Vagina (tissue), 2 donors: ENCODE data around the gene SESTD1. TPM values are rescaled to one million over a fixed set of nuclear protein-coding genes. Genes with fewer than 3 reads are reported as not detected.
"Not testable (repeated sequence)": the region's sequence is repeated elsewhere in the genome, so short reads cannot be mapped to it uniquely, and the experiment has no call there.

ENCODE experiments used
- DNase-seq, 2 donors: peaks; one replicate each; pipeline ENCODE4 v3.0.0-alpha.2; 2017; ENCODE audit errors: extremely low spot score in 2 of 2
- H3K27ac ChIP-seq: fragments of 200-600 bp; sonication (generic); one replicate; pipeline ENCODE4 v1.5.1; 2019
- H3K27me3 ChIP-seq: fragments of 200-600 bp; sonication (generic); one replicate; pipeline ENCODE4 v1.5.1; 2019
- H3K36me3 ChIP-seq, 2 donors: fragments of 200-600 bp; sonication (generic); one replicate each; pipeline ENCODE4 v1.5.1; 2017 to 2019
- H3K4me1 ChIP-seq: fragments of 200-600 bp; sonication (generic); one replicate; pipeline ENCODE4 v1.5.1; 2019
- H3K4me3 ChIP-seq, 2 donors: fragments of 200-600 bp; sonication (generic); 1 replicate in 1 of 2; 2 replicates in 1 of 2; pipeline ENCODE4 v1.5.1; 2016 to 2019
- H3K9me3 ChIP-seq: fragments of 200-600 bp; sonication (generic); one replicate; pipeline ENCODE4 v1.5.1; 2019
- POLR2A ChIP-seq, 2 donors: fragments of 450-650 bp; IDR thresholded peaks; one replicate each; pipeline ENCODE4 v1.6.1; 2017; ENCODE audit warnings: antibody characterized with exemption in 2 of 2, mild to moderate bottlenecking in 2 of 2, moderate library complexity in 2 of 2
- POLR2AphosphoS5 ChIP-seq, 2 donors: sonication (generic); formaldehyde crosslinking; IDR thresholded peaks; one replicate each; pipeline ENCODE4 v1.9.0; 2017; ENCODE audit warnings: antibody characterized with exemption in 2 of 2, mild to moderate bottlenecking in 2 of 2, low read depth in 1 of 2; ENCODE audit not compliant: insufficient read depth in 1 of 2
- intact Hi-C: fragments of 100-400 bp; cut with DNase I; formaldehyde crosslinking; loops from one replicate; pipeline ENCODE4 v1.15.1; 2023
- total RNA-seq: library from RNA; depleted of rRNA; stranded (reverse); fragments of >200 nt; gene quantifications from one replicate; pipeline ENCODE4 v1.2.3, GENCODE V29; 2016
- TF ChIP-seq, protein P1 (sequence below), 3 experiments: fragments of 450-650 bp in 2 of 3; fragments of 200-600 bp in 1 of 3; sonication (generic) in 1 of 3; IDR thresholded peaks; one replicate each; pipeline ENCODE4 v1.5.1; 2017 to 2019; ENCODE audit warnings: antibody characterized with exemption in 3 of 3, mild to moderate bottlenecking in 2 of 3, moderate library complexity in 2 of 3

Gene SESTD1
- total RNA-seq, 1 donor from 2014 or later, result 23.3 TPM

DNA sequence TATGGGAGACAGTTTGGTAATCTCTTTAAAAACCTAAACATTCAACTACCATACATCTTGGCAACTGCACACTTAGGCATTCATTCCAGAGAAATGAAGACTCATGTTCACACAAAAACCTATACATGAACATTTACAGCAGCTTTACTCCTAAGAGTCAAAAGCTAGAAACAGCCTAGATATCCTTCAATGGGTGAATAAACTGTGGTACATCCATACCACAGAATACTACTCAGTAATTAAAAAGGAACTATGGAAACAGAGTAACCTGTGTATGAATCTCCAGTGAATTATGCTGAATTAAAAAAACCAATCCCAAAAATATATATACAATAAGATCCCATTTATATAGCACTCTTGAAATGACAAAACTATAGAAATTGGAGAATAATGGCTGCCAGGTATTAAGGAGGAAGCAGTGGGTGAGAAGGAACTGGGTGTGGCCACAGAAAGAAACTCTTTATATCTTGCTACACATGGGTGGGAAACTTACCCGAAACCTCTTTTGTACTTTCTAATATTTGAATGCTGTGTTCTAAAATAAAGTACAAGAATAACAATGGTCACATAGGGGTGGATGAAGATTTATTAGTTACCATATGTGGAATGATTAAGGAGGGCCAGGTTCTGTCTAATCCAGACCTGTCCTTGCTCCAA lies 13.7 kb downstream of the SESTD1 start:
- TF ChIP-seq, protein P1, sequence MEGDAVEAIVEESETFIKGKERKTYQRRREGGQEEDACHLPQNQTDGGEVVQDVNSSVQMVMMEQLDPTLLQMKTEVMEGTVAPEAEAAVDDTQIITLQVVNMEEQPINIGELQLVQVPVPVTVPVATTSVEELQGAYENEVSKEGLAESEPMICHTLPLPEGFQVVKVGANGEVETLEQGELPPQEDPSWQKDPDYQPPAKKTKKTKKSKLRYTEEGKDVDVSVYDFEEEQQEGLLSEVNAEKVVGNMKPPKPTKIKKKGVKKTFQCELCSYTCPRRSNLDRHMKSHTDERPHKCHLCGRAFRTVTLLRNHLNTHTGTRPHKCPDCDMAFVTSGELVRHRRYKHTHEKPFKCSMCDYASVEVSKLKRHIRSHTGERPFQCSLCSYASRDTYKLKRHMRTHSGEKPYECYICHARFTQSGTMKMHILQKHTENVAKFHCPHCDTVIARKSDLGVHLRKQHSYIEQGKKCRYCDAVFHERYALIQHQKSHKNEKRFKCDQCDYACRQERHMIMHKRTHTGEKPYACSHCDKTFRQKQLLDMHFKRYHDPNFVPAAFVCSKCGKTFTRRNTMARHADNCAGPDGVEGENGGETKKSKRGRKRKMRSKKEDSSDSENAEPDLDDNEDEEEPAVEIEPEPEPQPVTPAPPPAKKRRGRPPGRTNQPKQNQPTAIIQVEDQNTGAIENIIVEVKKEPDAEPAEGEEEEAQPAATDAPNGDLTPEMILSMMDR (IDR thresholded peaks at IDR 0.05), result no peak
- no peak for TF ChIP-seq POLR2AphosphoS5 (IDR thresholded peaks at IDR 0.05; ENCODE audit: insufficient read depth in 1 of 2, low read depth in 1 of 2)
- TF ChIP-seq POLR2A (IDR thresholded peaks at IDR 0.05), result no peak
- DNase-seq, result no peak
- intact Hi-C loops, result no loop called here
- no peak overlapping the region for H3K4me3 ChIP-seq
- H3K36me3 ChIP-seq, result no peaks in the 10 kb centered on the region
- H3K27me3 ChIP-seq, result no peaks in the 10 kb centered on the region
- peaks cover 13% of the 10 kb centered on the region for H3K4me1 ChIP-seq
- no peaks in the 10 kb centered on the region for H3K9me3 ChIP-seq
- H3K27ac ChIP-seq, result no peak overlapping the region

DNA sequence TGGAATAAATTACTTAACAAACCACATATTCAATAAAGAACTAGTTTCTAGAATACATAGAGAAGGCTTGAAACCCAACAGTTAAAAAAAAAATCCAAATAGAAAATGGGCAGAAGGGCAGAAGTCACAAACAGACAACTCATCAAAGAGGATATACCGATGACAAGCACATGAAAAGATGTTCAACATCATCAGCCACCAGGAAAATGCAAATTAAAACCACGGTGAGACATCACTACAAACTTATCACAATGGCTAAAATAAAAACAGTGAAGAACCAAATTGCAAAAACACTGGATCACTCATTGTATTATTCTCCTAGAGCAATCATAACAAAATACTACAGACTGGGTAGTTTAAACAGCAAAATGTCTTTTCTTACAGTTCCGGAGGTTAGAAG lies 14.5 kb downstream of the SESTD1 start:
- Histone ChIP-seq H3K4me1 (peaks cover 13% of the 10 kb centered on the region), H3K9me3 (no peaks in the 10 kb centered on the region), H3K27me3 (no peaks in the 10 kb centered on the region), H3K27ac (no peak overlapping the region), H3K4me3 (no peak overlapping the region), H3K36me3 (no peaks in the 10 kb centered on the region)
- no peak for DNase-seq
- TF ChIP-seq POLR2A (IDR thresholded peaks at IDR 0.05) (no peak), POLR2AphosphoS5 (IDR thresholded peaks at IDR 0.05; ENCODE audit: insufficient read depth in 1 of 2, low read depth in 1 of 2) (no peak)
- TF ChIP-seq, protein P1 (IDR thresholded peaks at IDR 0.05), result no peak
- intact Hi-C loops, result no loop called here

DNA sequence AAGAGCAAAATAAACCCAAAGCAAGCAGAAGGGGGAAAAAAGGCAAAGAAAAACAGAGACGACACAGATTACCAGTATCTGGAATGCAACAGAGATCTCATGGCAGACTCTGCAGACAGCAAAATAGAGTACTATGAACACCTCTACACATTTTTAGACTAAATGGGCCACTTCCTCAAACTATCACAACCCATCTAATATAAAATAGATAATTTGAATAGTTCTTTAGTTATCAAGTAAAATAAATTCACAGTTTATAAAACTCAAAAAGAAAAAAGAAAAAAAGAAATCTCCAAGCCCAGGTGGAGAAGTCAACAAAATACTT lies 16.6 kb downstream of the SESTD1 start:
- TF ChIP-seq, protein P1 (IDR thresholded peaks at IDR 0.05), result no peak
- TF ChIP-seq POLR2AphosphoS5 (IDR thresholded peaks at IDR 0.05; ENCODE audit: insufficient read depth in 1 of 2, low read depth in 1 of 2), result no peak
- TF ChIP-seq POLR2A (IDR thresholded peaks at IDR 0.05), result no peak
- no peaks in the 10 kb centered on the region for H3K9me3 ChIP-seq
- no peak for DNase-seq
- intact Hi-C loops, result no loop called here
- H3K4me3 ChIP-seq, result no peak overlapping the region
- peaks cover 13% of the 10 kb centered on the region for H3K4me1 ChIP-seq
- no peaks in the 10 kb centered on the region for H3K27me3 ChIP-seq
- no peak overlapping the region for H3K27ac ChIP-seq
- H3K36me3 ChIP-seq, result no peaks in the 10 kb centered on the region

DNA sequence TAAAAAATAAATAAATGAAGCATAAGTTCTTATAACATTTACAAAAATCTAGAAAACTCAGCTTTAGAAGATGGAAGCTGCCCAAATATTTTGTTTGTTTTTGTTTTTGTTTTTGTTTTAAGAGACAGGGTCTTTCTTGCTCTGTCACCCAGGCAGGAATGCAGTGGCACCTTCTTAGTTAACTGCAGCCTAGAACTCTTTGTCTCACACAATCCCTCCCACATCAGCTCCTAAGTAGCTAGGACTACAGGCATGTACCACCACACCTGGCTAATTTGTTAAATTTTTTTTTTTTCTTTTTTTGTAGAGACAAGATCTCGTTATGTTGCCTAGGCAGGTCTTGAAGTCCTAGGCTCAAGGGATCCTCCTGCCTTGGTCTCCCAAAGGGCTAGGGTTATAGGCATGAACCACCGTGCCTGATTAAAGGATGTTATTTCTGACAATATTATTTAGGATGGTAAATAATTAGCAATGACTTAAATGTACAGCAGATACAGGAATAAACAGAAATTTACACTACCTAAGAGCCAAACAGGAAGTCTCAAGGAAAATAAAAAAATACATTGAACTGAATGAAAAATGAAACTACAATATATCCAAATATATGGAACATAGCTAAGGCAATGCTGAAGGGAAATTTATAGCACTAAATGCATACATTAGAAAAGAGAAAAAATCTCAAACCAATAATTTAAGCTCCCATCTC lies 17.2 kb downstream of the SESTD1 start:
- no peak overlapping the region for H3K27ac ChIP-seq
- H3K4me1 ChIP-seq, result peaks cover 13% of the 10 kb centered on the region
- no peak overlapping the region for H3K4me3 ChIP-seq
- intact Hi-C loops, result no loop called here
- TF ChIP-seq POLR2A (IDR thresholded peaks at IDR 0.05), result no peak
- no peak for TF ChIP-seq POLR2AphosphoS5 (IDR thresholded peaks at IDR 0.05; ENCODE audit: insufficient read depth in 1 of 2, low read depth in 1 of 2)
- TF ChIP-seq, protein P1 (IDR thresholded peaks at IDR 0.05), result no peak
- no peaks in the 10 kb centered on the region for H3K9me3 ChIP-seq
- DNase-seq, result no peak
- H3K36me3 ChIP-seq, result no peaks in the 10 kb centered on the region
- no peaks in the 10 kb centered on the region for H3K27me3 ChIP-seq

DNA sequence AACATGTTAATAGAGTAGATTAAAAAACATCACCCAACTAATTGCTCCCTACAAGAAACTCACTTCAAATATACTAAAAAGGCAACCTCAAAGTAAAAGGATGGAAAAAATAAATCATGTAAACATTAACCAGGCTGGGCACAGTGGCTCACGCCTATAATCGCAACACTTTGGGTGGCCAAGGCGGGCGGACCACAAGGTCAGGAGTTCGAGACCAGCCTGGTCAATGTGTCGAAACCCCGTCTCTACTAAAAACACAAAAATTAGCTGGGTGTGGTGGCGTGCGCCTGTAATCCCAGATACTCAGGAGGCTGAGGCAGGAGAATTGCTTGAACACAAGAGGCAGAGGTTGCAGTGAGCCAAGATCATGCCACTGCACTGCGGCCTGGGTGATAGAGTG lies 18.8 kb downstream of the SESTD1 start:
- H3K27ac ChIP-seq, H3K4me3 ChIP-seq, DNase-seq, H3K9me3 ChIP-seq, intact Hi-C loops, H3K27me3 ChIP-seq, H3K36me3 ChIP-seq: not testable (repeated sequence)
- peaks cover 13% of the 10 kb centered on the region for H3K4me1 ChIP-seq
